SK-N-SH (cell line): ENCODE data around the gene HIPK4. TPM values are rescaled to one million over a fixed set of nuclear protein-coding genes. Genes with fewer than 3 reads are reported as not detected.

Experiments
- CTCF ChIA-PET: fragments of 300-600, 350-600 bp; formaldehyde crosslinking; extraction: SDS; loops from one replicate; lab custom pipeline; 2021; lab: Yijun Ruan, JAX
- POLR2A ChIA-PET: fragments of 350-600 bp; sonication (Branson Sonifier 250); formaldehyde crosslinking; extraction: SDS; loops from one replicate; lab custom pipeline; 2020; ENCODE audit warnings: antibody characterized with exemption, inconsistent platforms; lab: Yijun Ruan, JAX
- DNase-seq: peaks from one replicate; pipeline ENCODE4 v3.0.0; 2012
- H2AFZ ChIP-seq: fragments of 200-600 bp; sonication (generic); 2 replicates; pipeline ENCODE4 v1.8.1; 2016; ENCODE audit warnings: antibody characterized with exemption, mild to moderate bottlenecking, low read depth
- H3F3A ChIP-seq: fragments of 200-600 bp; sonication (generic); replicated peaks from 2 replicates; pipeline ENCODE3; 2016; ENCODE audit warnings: antibody characterized with exemption, mild to moderate bottlenecking; ENCODE audit not compliant: insufficient read depth
- H3K27ac ChIP-seq, 2 experiments: fragments of 200-500 bp in 1 of 2; fragments of 200-600 bp in 1 of 2; sonication (Bioruptor generic) in 1 of 2; sonication (generic), shearing (Covaris generic) in 1 of 2; 2 replicates each; pipeline versions ENCODE4 v1.5.1 to v1.6.1; 2014 to 2016; ENCODE audit warnings: low read depth in 2 of 2, inconsistent platforms in 1 of 2, low read length in 1 of 2, mild to moderate bottlenecking in 1 of 2, mixed read lengths in 1 of 2
- H3K27me3 ChIP-seq: fragments of 200-600 bp; sonication (generic), shearing (Covaris generic); 2 replicates; pipeline ENCODE4 v1.6.1; 2016; ENCODE audit warnings: mixed run types; ENCODE audit not compliant: insufficient read depth
- H3K36me3 ChIP-seq, 2 experiments: fragments of 200-500 bp in 1 of 2; fragments of 200-600 bp in 1 of 2; sonication (Bioruptor generic) in 1 of 2; sonication (generic) in 1 of 2; replicated peaks in 1 of 2; 2 replicates each; pipeline versions ENCODE3 to v1.5.1; 2014 to 2016; ENCODE audit warnings: low read length in 1 of 2, mild to moderate bottlenecking in 1 of 2; ENCODE audit not compliant: insufficient read depth in 2 of 2, control insufficient read depth in 1 of 2
- H3K4me1 ChIP-seq, 2 experiments: fragments of 200-500 bp in 1 of 2; fragments of 200-600 bp in 1 of 2; sonication (Bioruptor generic) in 1 of 2; sonication (generic), shearing (Covaris generic) in 1 of 2; 2 replicates each; pipeline versions ENCODE4 v1.5.1 to v1.6.1; 2014 to 2016; ENCODE audit warnings: low read depth in 1 of 2, low read length in 1 of 2, mixed run types in 1 of 2; ENCODE audit not compliant: insufficient read depth in 2 of 2, control insufficient read depth in 1 of 2
- H3K4me2 ChIP-seq: fragments of 200-600 bp; sonication (generic), shearing (Covaris generic); 2 replicates; pipeline ENCODE4 v1.6.1; 2017; ENCODE audit warnings: mixed run types
- H3K4me3 ChIP-seq, 2 experiments: fragments of 200-500 bp in 1 of 2; fragments of 200-600 bp in 1 of 2; sonication (Bioruptor generic) in 1 of 2; sonication (generic), shearing (Covaris generic) in 1 of 2; 2 replicates each; pipeline versions ENCODE4 v1.5.1 to v1.8.1; 2014 to 2016; ENCODE audit warnings: low read depth in 2 of 2, inconsistent platforms in 1 of 2, low read length in 1 of 2, mild to moderate bottlenecking in 1 of 2, mixed read lengths in 1 of 2, moderate library complexity in 1 of 2
- H3K79me2 ChIP-seq: fragments of 200-600 bp; sonication (generic); 2 replicates; pipeline ENCODE4 v1.8.1; 2017; ENCODE audit warnings: mild to moderate bottlenecking; ENCODE audit not compliant: insufficient read depth
- H3K9ac ChIP-seq: fragments of 200-600 bp; sonication (generic); 2 replicates; pipeline ENCODE4 v1.6.1; 2017; ENCODE audit warnings: mixed run types
- H3K9me2 ChIP-seq: fragments of 200-600 bp; sonication (generic); 2 replicates; pipeline ENCODE4 v1.6.1; 2017; ENCODE audit warnings: mixed run types
- H3K9me3 ChIP-seq: fragments of 200-600 bp; sonication (generic); 2 replicates; pipeline ENCODE4 v1.6.1; 2017; ENCODE audit warnings: mixed run types, mild to moderate bottlenecking, moderate library complexity
- H4K20me1 ChIP-seq: fragments of 200-600 bp; sonication (generic); 2 replicates; pipeline ENCODE4 v1.6.1; 2017; ENCODE audit warnings: mild to moderate bottlenecking, mixed run types; ENCODE audit not compliant: insufficient read depth
- CHD2 ChIP-seq: fragments of 150-350 bp; IDR thresholded peaks from 2 replicates; pipeline ENCODE4 v1.6.1; 2018; ENCODE audit warnings: low read length; ENCODE audit not compliant: partially characterized antibody
- FOXM1 ChIP-seq: IDR thresholded peaks from 2 replicates; pipeline ENCODE4 v1.4.0; 2012; ENCODE audit warnings: low read depth, mild to moderate bottlenecking
- GABPA ChIP-seq: IDR thresholded peaks from 2 replicates; pipeline ENCODE4 v1.4.0; 2012; ENCODE audit warnings: low read depth, mild to moderate bottlenecking
- GATA2 ChIP-seq: sonication (generic); formaldehyde crosslinking; IDR thresholded peaks from 2 replicates; pipeline ENCODE4 v1.5.0; 2020; ENCODE audit warnings: mild to moderate bottlenecking, missing genetic modification reagents
- RCOR1 ChIP-seq: fragments of 150-350 bp; IDR thresholded peaks from 2 replicates; pipeline ENCODE4 v1.6.1; 2017; ENCODE audit warnings: antibody characterized with exemption, low read length
- RFX5 ChIP-seq: IDR thresholded peaks from 2 replicates; pipeline ENCODE4 v1.6.1; 2012; ENCODE audit warnings: mild to moderate bottlenecking, improper control_type of control experiment, low read length
- RXRA ChIP-seq: IDR thresholded peaks from 2 replicates; pipeline ENCODE4 v1.4.0; 2012; ENCODE audit warnings: low read depth, mild to moderate bottlenecking, borderline replicate concordance
- TAF1 ChIP-seq: IDR thresholded peaks from 2 replicates; pipeline ENCODE4 v1.6.1; 2012; ENCODE audit warnings: low read depth, mild to moderate bottlenecking, low read length, moderate library complexity, borderline replicate concordance
- TEAD4 ChIP-seq: IDR thresholded peaks from 2 replicates; pipeline ENCODE4 v1.4.0; 2012; ENCODE audit warnings: mild to moderate bottlenecking, borderline replicate concordance; ENCODE audit not compliant: insufficient read depth
- YY1 ChIP-seq: IDR thresholded peaks from 2 replicates; pipeline ENCODE4 v1.4.0; 2012; ENCODE audit warnings: low read depth, mild to moderate bottlenecking
- WGBS: methylation state at CpG from one replicate; pipeline ENCODE4 v1.1.6; 2017; ENCODE audit warnings: low lambda C conversion rate; 5-methylcytosine and 5-hydroxymethylcytosine counted together
- polyA plus RNA-seq, 3 experiments: library from polyadenylated mRNA; depleted of rRNA; stranded (reverse); fragments of >200 nt; gene quantifications; 2 replicates each; pipeline ENCODE4 v1.2.3, GENCODE V29; 2012
- TF ChIP-seq, protein P1 (sequence below): IDR thresholded peaks from 2 replicates; pipeline ENCODE4 v1.4.0; 2012; ENCODE audit warnings: low read depth, borderline replicate concordance
- TF ChIP-seq, protein P2 (sequence below): IDR thresholded peaks from 2 replicates; pipeline ENCODE4 v1.4.0; 2012; ENCODE audit warnings: low read depth, borderline replicate concordance
- TF ChIP-seq, protein P3 (sequence below): fragments of 150-350 bp; IDR thresholded peaks from 2 replicates; pipeline ENCODE4 v1.6.1; 2017; ENCODE audit warnings: antibody characterized with exemption, low read length, low read depth, borderline replicate concordance
- TF ChIP-seq, protein P4 (sequence below): fragments of 150-350 bp; IDR thresholded peaks from 2 replicates; pipeline ENCODE4 v1.6.1; 2016; ENCODE audit warnings: mild to moderate bottlenecking, low read depth, low read length

HIPK4 gene
- polyA plus RNA-seq, 1 of the 3 experiments (the other 2 are of a cell fraction): 0.23 TPM

DNA sequence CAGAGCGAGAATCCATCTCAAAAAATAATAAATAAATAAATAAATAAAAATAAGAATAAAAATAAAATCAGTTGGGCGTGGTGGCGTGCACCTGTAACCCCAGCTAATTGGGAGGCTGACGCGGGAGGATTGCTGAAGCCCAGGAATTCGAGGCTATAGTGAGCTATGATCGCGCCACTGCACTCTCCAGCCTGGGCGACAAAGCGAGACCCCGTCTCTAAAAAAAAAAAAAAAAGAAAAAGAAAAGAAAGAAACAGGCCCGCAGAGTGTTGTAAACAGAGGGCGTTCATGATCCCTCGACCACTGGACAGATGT lies 30.4 kb upstream of the HIPK4 start:
- Histone ChIP-seq H3K9me2 (no peaks in the 10 kb centered on the region), H3K27me3 (no peaks in the 10 kb centered on the region), H3K9me3 (no peaks in the 10 kb centered on the region), H3K27ac (peak overlapping the region; percentile 92 to 97), H3F3A (peaks cover 34% of the 10 kb centered on the region), H3K36me3 (peaks cover 7 to 15% of the 10 kb centered on the region in 2 experiments), H4K20me1 (no peaks in the 10 kb centered on the region), H3K9ac (peak overlapping the region; percentile 82; the same call in 1 of the 2 replicates), H3K4me3 (peak overlapping the region; percentile 52 to 67), H3K79me2 (peaks cover 36% of the 10 kb centered on the region), H3K4me2 (peak overlapping the region; percentile 87), H2AFZ (0 out of 2 replicates have a peak overlapping the region, but pooled peaks have one; percentile 72), H3K4me1 (peaks cover 6 to 17% of the 10 kb centered on the region in 2 experiments; a peak in 3 of 4 replicates)
- 49% methylated on average over 14 of the region's 14 CpGs for WGBS
- no peak for DNase-seq
- ChIA-PET POLR2A (interaction anchor here (0.6 to 1.9 kb wide), 7 partner anchors 9 to 115 kb away, joined by 3 to 17 read pairs (median 4); partner anchors contain the start of genes BLVRB and SERTAD3), CTCF (interaction anchor here (0.6 to 2.6 kb wide), 29 partner anchors 9 to 843 kb away, joined by 3 to 27 read pairs (median 4); partner anchors contain the start of genes BLVRB, C19orf47, PLD3 and PRX)
- TF ChIP-seq RCOR1 (no peak), TAF1 (no peak), FOXM1 (no peak), TEAD4 (no peak), RXRA (no peak), GATA2 (no peak), YY1 (no peak), GABPA (no peak), CHD2 (no peak), RFX5 (no peak)
- TF ChIP-seq, protein P1, sequence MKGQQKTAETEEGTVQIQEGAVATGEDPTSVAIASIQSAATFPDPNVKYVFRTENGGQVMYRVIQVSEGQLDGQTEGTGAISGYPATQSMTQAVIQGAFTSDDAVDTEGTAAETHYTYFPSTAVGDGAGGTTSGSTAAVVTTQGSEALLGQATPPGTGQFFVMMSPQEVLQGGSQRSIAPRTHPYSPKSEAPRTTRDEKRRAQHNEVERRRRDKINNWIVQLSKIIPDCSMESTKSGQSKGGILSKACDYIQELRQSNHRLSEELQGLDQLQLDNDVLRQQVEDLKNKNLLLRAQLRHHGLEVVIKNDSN: no peak
- TF ChIP-seq, protein P2, sequence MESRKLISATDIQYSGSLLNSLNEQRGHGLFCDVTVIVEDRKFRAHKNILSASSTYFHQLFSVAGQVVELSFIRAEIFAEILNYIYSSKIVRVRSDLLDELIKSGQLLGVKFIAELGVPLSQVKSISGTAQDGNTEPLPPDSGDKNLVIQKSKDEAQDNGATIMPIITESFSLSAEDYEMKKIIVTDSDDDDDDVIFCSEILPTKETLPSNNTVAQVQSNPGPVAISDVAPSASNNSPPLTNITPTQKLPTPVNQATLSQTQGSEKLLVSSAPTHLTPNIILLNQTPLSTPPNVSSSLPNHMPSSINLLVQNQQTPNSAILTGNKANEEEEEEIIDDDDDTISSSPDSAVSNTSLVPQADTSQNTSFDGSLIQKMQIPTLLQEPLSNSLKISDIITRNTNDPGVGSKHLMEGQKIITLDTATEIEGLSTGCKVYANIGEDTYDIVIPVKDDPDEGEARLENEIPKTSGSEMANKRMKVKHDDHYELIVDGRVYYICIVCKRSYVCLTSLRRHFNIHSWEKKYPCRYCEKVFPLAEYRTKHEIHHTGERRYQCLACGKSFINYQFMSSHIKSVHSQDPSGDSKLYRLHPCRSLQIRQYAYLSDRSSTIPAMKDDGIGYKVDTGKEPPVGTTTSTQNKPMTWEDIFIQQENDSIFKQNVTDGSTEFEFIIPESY: no peak
- TF ChIP-seq, protein P3, sequence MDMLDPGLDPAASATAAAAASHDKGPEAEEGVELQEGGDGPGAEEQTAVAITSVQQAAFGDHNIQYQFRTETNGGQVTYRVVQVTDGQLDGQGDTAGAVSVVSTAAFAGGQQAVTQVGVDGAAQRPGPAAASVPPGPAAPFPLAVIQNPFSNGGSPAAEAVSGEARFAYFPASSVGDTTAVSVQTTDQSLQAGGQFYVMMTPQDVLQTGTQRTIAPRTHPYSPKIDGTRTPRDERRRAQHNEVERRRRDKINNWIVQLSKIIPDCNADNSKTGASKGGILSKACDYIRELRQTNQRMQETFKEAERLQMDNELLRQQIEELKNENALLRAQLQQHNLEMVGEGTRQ: no peak
- TF ChIP-seq, protein P4, sequence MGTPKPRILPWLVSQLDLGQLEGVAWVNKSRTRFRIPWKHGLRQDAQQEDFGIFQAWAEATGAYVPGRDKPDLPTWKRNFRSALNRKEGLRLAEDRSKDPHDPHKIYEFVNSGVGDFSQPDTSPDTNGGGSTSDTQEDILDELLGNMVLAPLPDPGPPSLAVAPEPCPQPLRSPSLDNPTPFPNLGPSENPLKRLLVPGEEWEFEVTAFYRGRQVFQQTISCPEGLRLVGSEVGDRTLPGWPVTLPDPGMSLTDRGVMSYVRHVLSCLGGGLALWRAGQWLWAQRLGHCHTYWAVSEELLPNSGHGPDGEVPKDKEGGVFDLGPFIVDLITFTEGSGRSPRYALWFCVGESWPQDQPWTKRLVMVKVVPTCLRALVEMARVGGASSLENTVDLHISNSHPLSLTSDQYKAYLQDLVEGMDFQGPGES: no peak
